Panc1 (cell line): ENCODE results near the gene NME4.

ENCODE experiments used
- CTCF ChIP-seq: fragments of 450-650 bp; IDR thresholded peaks from 2 replicates; pipeline ENCODE4 v1.5.1; 2017; ENCODE audit warnings: mild to moderate bottlenecking
- TCF7L2 ChIP-seq: IDR thresholded peaks from 2 replicates; pipeline ENCODE4 v1.6.1; 2011; ENCODE audit warnings: mild to moderate bottlenecking, low read depth, low read length, inconsistent platforms

- TF ChIP-seq CTCF = no peak
- TF ChIP-seq TCF7L2 = no peak
These were observed 17.6 kb upstream of the NME4 start for GRCh38 chr16:379183-379960.
